Natural killer cell (primary cell): ENCODE results near the gene BTBD9. TPM values are rescaled to one million over a fixed set of nuclear protein-coding genes. Genes with fewer than 3 reads are reported as not detected.

ENCODE experiments used
- ATAC-seq, 3 donors: fragments of 150-1000 bp in 2 of 3; fragments of 200-7000 bp in 1 of 3; cut with Tn5 transposase; 1 replicate in 1 of 3; 2 replicates in 2 of 3; pipeline ENCODE4 v1.10.0; 2021; ENCODE audit warnings: mild to moderate bottlenecking in 2 of 3, moderate library complexity in 2 of 3
- DNase-seq, 2 donors: peaks; one replicate each; pipeline versions ENCODE4 v3.0.0 to v3.0.0-alpha.2; 2013 to 2021; ENCODE audit warnings: mixed read lengths in 1 of 2
- H3K27ac ChIP-seq: one replicate; pipeline ENCODE4 v1.5.1; 2013; ENCODE audit warnings: mild to moderate bottlenecking, low read length
- H3K27me3 ChIP-seq: one replicate; pipeline ENCODE4 v1.6.1; 2013; ENCODE audit warnings: low read length; ENCODE audit not compliant: control insufficient read depth, insufficient read depth
- H3K36me3 ChIP-seq: one replicate; pipeline ENCODE4 v1.6.1; 2013; ENCODE audit warnings: low read length; ENCODE audit not compliant: control insufficient read depth, insufficient read depth
- H3K4me1 ChIP-seq: one replicate; pipeline ENCODE4 v1.6.1; 2013; ENCODE audit warnings: low read length; ENCODE audit not compliant: control insufficient read depth, insufficient read depth
- H3K4me3 ChIP-seq: one replicate; pipeline ENCODE4 v1.5.1; 2013; ENCODE audit warnings: low read length
- H3K9me3 ChIP-seq: one replicate; pipeline ENCODE4 v1.6.1; 2013; ENCODE audit warnings: low read length; ENCODE audit not compliant: control insufficient read depth, insufficient read depth
- H3K27ac Mint-ChIP-seq, 2 donors: one replicate each; pipeline ENCODE4 v1.8.0; 2022; ENCODE audit warnings: mild to moderate bottlenecking in 2 of 2, mixed read lengths in 2 of 2, moderate library complexity in 1 of 2
- H3K27me3 Mint-ChIP-seq, 2 donors: one replicate each; pipeline ENCODE4 v1.8.0; 2022; ENCODE audit warnings: low read depth in 2 of 2, mixed read lengths in 2 of 2
- H3K36me3 Mint-ChIP-seq: one replicate; pipeline ENCODE4 v1.8.0; 2022; ENCODE audit warnings: mixed read lengths
- H3K4me1 Mint-ChIP-seq, 2 donors: one replicate each; pipeline ENCODE4 v1.8.0; 2022; ENCODE audit warnings: mixed read lengths in 2 of 2
- H3K4me3 Mint-ChIP-seq: one replicate; pipeline ENCODE4 v1.8.0; 2022; ENCODE audit warnings: mild to moderate bottlenecking, moderate library complexity, mixed read lengths
- H3K9me3 Mint-ChIP-seq, 2 donors: one replicate each; pipeline ENCODE4 v1.8.0; 2022; ENCODE audit warnings: mixed read lengths in 2 of 2
- CTCF ChIP-seq: fragments of 200-600 bp; IDR thresholded peaks from one replicate; pipeline ENCODE4 v1.8.0; 2022; ENCODE audit warnings: antibody characterized with exemption
- WGBS: methylation state at CpG from one replicate; pipeline ENCODE4 v1.1.7; 2013; ENCODE audit warnings: missing lambda C conversion rate; ENCODE audit not compliant: insufficient coverage; 5-methylcytosine and 5-hydroxymethylcytosine counted together
- intact Hi-C: fragments of 100-400 bp; cut with micrococcal nuclease; formaldehyde crosslinking; loops from one replicate; pipeline ENCODE4 v1.14.2; 2022
- total RNA-seq, 4 donors: library from RNA; stranded (reverse); fragments of 120-200 nt in 1 of 4; gene quantifications; one replicate each; pipeline versions ENCODE4 v1.2.3 to v1.2.4, GENCODE V29; 2013 to 2022

The BTBD9 gene
- total RNA-seq, 3 donors from 2014 or later (not counting 1 experiment from before 2014, with no cell fraction given), result 51.6 to 70.3 (median 54.3) TPM

- ATAC-seq, result no peak
- 100% methylated on average over 2 of the region's 2 CpGs for WGBS
- no peaks in the 10 kb centered on the region for H3K27me3 Mint-ChIP-seq
- DNase-seq, result no peak
- intact Hi-C loops, result no loop called here
- peak overlapping the region in 1 of 2 donors; percentile 45 for H3K27ac Mint-ChIP-seq
- Histone ChIP-seq H3K36me3 (peaks cover 2% of the 10 kb centered on the region), H3K4me3 (no peak overlapping the region), H3K27ac (no peak overlapping the region), H3K27me3 (no peaks in the 10 kb centered on the region), H3K4me1 (no peaks in the 10 kb centered on the region), H3K9me3 (peaks cover 10% of the 10 kb centered on the region)
- H3K36me3 Mint-ChIP-seq, result peaks cover 9% of the 10 kb centered on the region
- H3K4me3 Mint-ChIP-seq, result no peak overlapping the region
- H3K9me3 Mint-ChIP-seq, result no peaks in the 10 kb centered on the region
- no peak for TF ChIP-seq CTCF
- H3K4me1 Mint-ChIP-seq, result peaks cover 16 to 29% of the 10 kb centered on the region in 2 donors
Observed at GRCh38 chr6:38525888-38526287, 113.8 kb downstream of the BTBD9 start.

GRCh38 chr6:38524436-38525145, 115.1 kb downstream of the BTBD9 start:
- peaks cover 2% of the 10 kb centered on the region for H3K36me3 ChIP-seq
- H3K27me3 ChIP-seq, result no peaks in the 10 kb centered on the region
- Mint-ChIP-seq H3K36me3 (peaks cover 9% of the 10 kb centered on the region), H3K27ac (peak overlapping the region in 1 of 2 donors; percentile 45), H3K4me3 (no peak overlapping the region), H3K27me3 (no peaks in the 10 kb centered on the region), H3K9me3 (no peaks in the 10 kb centered on the region), H3K4me1 (peaks cover 15 to 21% of the 10 kb centered on the region in 2 donors)
- TF ChIP-seq CTCF, result no peak
- no peaks in the 10 kb centered on the region for H3K4me1 ChIP-seq
- intact Hi-C loops, result no loop called here
- no peak overlapping the region for H3K4me3 ChIP-seq
- ATAC-seq, result no peak
- 93% methylated on average over 2 of the region's 3 CpGs for WGBS
- no peak for DNase-seq
- H3K9me3 ChIP-seq, result peaks cover 10% of the 10 kb centered on the region
- no peak overlapping the region for H3K27ac ChIP-seq

GRCh38 chr6:38522322-38522721, 117.4 kb downstream of the BTBD9 start:
- Mint-ChIP-seq H3K36me3 (peaks cover 9% of the 10 kb centered on the region), H3K4me3 (no peak overlapping the region), H3K27me3 (no peaks in the 10 kb centered on the region), H3K9me3 (no peaks in the 10 kb centered on the region), H3K27ac (no peak overlapping the region), H3K4me1 (peaks cover 29 to 34% of the 10 kb centered on the region in 2 donors)
- Histone ChIP-seq H3K36me3 (peaks cover 2% of the 10 kb centered on the region), H3K4me3 (no peak overlapping the region), H3K4me1 (no peaks in the 10 kb centered on the region), H3K27ac (no peak overlapping the region), H3K27me3 (no peaks in the 10 kb centered on the region), H3K9me3 (peaks cover 10% of the 10 kb centered on the region)
- WGBS, result 97% methylated on average over 2 of the region's 2 CpGs
- no peak for TF ChIP-seq CTCF
- intact Hi-C loops, result no loop called here
- no peak for ATAC-seq
- DNase-seq, result no peak
